H1 (cell line): ENCODE data around the gene KMT2A. TPM values are rescaled to one million over a fixed set of nuclear protein-coding genes. Genes with fewer than 3 reads are reported as not detected.

Experiments used
- GTF2F1 ChIP-seq: IDR thresholded peaks from 2 replicates; pipeline ENCODE4 v1.6.1; 2012; ENCODE audit warnings: low read depth, low read length, improper control_type of control experiment, borderline replicate concordance
- POU5F1 ChIP-seq: IDR thresholded peaks from 2 replicates; pipeline ENCODE4 v1.6.1; 2011; ENCODE audit warnings: low read depth, mild to moderate bottlenecking, low read length, moderate library complexity
- SIX5 ChIP-seq: IDR thresholded peaks from 2 replicates; pipeline ENCODE4 v1.6.1; 2011; ENCODE audit warnings: mild to moderate bottlenecking, low read depth, low read length
- SP1 ChIP-seq: IDR thresholded peaks from 2 replicates; pipeline ENCODE4 v1.6.1; 2011; ENCODE audit warnings: low read depth, low read length
- SUZ12 ChIP-seq: fragments of 200-600 bp; sonication (generic); IDR thresholded peaks from 2 replicates; pipeline ENCODE4 v1.6.1; 2012; ENCODE audit warnings: mild to moderate bottlenecking, inconsistent platforms, low read length, moderate library complexity, mixed read lengths
- polyA plus RNA-seq, 7 experiments: library from polyadenylated mRNA; depleted of rRNA in 3 of 7; stranded (reverse) in 5 of 7; unstranded in 2 of 7; fragments of >200 nt in 5 of 7; fragments of 200-250 nt in 2 of 7; gene quantifications; 1 replicate in 5 of 7; 2 replicates in 1 of 7; 4 replicates in 1 of 7; pipeline versions ENCODE4 v1.2.1 to v1.2.3, GENCODE V29; 2011 to 2013; ENCODE audit warnings: missing spikeins in 2 of 7, mixed read lengths in 2 of 7
- total RNA-seq: library from RNA; stranded (reverse); fragmentation: NEBNext Ultra II Directional; extraction: Animal tissue kit (Norgen Biotek cat#: 25700); gene quantifications from 2 replicates; pipeline ENCODE4 v1.2.1, GENCODE V29; 2021
- TF ChIP-seq, protein P1 (sequence below): fragments of 300-600 bp; sonication (generic); IDR thresholded peaks from 2 replicates; pipeline ENCODE4 v1.7.1; 2012; ENCODE audit warnings: low read length, moderate library complexity, mild to moderate bottlenecking, inconsistent platforms; ENCODE audit not compliant: insufficient replicate concordance
- TF ChIP-seq, protein P2 (sequence below): IDR thresholded peaks from 2 replicates; pipeline ENCODE4 v1.6.1; 2011; ENCODE audit warnings: low read depth, mild to moderate bottlenecking, low read length; ENCODE audit not compliant: insufficient read depth

The KMT2A gene
- total and polyA plus RNA-seq, 2 of the 8 experiments (the other 6 are each of a cell fraction or from before 2014, with no cell fraction given), result 35.9 to 62.1 TPM

DNA sequence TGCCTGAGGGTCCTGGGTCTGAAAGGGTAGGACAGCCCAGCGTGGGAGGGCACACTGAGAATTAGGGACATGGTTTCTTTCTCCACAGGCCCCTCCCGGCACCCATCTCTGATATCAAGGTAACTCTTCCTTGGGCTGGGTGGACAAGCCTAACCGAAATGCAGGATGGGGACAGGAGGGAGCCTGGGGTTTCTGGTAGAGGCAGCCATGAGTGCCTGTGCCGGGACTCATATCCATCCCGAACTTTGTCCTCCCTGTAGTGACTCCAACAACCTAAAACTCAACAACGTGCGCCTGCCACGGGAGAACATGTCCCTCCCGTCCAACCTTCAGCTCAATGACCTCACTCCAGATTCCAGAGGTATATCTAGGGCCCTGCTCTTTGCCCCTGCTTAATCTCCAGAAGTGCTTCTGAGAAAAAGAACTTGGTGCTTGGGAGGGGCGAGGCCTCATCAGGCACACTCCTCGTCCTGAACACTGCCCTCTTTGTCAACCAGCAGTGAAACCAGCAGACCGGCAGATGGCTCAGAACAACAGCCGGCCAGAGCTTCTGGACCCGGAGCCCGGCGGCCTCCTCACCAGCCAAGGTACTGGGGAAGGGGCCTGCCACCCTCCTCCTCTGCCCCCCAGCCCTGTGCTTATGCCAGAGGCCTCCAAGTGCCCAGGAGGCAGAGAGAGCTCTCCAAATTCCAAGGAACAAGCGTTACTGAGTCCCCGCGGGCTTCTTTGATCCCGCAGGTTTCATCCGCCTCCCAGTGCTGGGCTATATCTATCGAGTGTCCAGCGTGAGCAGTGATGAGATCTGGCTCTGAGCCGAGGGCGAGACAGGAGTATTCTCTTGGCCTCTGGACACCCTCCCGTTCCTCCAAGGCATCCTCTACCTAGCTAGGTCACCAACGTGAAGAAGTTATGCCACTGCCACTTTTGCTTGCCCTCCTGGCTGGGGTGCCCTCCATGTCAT, 97.8 kb downstream of the KMT2A start (continued):
- TF ChIP-seq, protein P1, sequence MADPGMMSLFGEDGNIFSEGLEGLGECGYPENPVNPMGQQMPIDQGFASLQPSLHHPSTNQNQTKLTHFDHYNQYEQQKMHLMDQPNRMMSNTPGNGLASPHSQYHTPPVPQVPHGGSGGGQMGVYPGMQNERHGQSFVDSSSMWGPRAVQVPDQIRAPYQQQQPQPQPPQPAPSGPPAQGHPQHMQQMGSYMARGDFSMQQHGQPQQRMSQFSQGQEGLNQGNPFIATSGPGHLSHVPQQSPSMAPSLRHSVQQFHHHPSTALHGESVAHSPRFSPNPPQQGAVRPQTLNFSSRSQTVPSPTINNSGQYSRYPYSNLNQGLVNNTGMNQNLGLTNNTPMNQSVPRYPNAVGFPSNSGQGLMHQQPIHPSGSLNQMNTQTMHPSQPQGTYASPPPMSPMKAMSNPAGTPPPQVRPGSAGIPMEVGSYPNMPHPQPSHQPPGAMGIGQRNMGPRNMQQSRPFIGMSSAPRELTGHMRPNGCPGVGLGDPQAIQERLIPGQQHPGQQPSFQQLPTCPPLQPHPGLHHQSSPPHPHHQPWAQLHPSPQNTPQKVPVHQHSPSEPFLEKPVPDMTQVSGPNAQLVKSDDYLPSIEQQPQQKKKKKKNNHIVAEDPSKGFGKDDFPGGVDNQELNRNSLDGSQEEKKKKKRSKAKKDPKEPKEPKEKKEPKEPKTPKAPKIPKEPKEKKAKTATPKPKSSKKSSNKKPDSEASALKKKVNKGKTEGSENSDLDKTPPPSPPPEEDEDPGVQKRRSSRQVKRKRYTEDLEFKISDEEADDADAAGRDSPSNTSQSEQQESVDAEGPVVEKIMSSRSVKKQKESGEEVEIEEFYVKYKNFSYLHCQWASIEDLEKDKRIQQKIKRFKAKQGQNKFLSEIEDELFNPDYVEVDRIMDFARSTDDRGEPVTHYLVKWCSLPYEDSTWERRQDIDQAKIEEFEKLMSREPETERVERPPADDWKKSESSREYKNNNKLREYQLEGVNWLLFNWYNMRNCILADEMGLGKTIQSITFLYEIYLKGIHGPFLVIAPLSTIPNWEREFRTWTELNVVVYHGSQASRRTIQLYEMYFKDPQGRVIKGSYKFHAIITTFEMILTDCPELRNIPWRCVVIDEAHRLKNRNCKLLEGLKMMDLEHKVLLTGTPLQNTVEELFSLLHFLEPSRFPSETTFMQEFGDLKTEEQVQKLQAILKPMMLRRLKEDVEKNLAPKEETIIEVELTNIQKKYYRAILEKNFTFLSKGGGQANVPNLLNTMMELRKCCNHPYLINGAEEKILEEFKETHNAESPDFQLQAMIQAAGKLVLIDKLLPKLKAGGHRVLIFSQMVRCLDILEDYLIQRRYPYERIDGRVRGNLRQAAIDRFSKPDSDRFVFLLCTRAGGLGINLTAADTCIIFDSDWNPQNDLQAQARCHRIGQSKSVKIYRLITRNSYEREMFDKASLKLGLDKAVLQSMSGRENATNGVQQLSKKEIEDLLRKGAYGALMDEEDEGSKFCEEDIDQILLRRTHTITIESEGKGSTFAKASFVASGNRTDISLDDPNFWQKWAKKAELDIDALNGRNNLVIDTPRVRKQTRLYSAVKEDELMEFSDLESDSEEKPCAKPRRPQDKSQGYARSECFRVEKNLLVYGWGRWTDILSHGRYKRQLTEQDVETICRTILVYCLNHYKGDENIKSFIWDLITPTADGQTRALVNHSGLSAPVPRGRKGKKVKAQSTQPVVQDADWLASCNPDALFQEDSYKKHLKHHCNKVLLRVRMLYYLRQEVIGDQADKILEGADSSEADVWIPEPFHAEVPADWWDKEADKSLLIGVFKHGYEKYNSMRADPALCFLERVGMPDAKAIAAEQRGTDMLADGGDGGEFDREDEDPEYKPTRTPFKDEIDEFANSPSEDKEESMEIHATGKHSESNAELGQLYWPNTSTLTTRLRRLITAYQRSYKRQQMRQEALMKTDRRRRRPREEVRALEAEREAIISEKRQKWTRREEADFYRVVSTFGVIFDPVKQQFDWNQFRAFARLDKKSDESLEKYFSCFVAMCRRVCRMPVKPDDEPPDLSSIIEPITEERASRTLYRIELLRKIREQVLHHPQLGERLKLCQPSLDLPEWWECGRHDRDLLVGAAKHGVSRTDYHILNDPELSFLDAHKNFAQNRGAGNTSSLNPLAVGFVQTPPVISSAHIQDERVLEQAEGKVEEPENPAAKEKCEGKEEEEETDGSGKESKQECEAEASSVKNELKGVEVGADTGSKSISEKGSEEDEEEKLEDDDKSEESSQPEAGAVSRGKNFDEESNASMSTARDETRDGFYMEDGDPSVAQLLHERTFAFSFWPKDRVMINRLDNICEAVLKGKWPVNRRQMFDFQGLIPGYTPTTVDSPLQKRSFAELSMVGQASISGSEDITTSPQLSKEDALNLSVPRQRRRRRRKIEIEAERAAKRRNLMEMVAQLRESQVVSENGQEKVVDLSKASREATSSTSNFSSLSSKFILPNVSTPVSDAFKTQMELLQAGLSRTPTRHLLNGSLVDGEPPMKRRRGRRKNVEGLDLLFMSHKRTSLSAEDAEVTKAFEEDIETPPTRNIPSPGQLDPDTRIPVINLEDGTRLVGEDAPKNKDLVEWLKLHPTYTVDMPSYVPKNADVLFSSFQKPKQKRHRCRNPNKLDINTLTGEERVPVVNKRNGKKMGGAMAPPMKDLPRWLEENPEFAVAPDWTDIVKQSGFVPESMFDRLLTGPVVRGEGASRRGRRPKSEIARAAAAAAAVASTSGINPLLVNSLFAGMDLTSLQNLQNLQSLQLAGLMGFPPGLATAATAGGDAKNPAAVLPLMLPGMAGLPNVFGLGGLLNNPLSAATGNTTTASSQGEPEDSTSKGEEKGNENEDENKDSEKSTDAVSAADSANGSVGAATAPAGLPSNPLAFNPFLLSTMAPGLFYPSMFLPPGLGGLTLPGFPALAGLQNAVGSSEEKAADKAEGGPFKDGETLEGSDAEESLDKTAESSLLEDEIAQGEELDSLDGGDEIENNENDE, result no peak
- TF ChIP-seq, protein P2, sequence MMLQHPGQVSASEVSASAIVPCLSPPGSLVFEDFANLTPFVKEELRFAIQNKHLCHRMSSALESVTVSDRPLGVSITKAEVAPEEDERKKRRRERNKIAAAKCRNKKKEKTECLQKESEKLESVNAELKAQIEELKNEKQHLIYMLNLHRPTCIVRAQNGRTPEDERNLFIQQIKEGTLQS, result no peak
- TF ChIP-seq POU5F1 (no peak), SUZ12 (no peak), GTF2F1 (no peak), SP1 (no peak), SIX5 (no peak)
